T-helper 1 cell treated with Interleukin-12 subunit alpha and Interleukin-12 subunit beta and Interleukin-4 antibody, amounts not matched to agents 30 μg/mL and 1 μg/mL, for 36 hours (primary cell): ENCODE data around the gene DAGLB.

Source experiments
- H3K27ac Mint-ChIP-seq: one replicate; pipeline ENCODE4 v1.8.0; 2021; ENCODE audit warnings: mild to moderate bottlenecking, mixed read lengths
- H3K27me3 Mint-ChIP-seq: one replicate; pipeline ENCODE4 v1.8.0; 2021; ENCODE audit warnings: low read depth, mixed read lengths
- H3K36me3 Mint-ChIP-seq: one replicate; pipeline ENCODE4 v1.8.0; 2021; ENCODE audit warnings: low read depth, mixed read lengths
- H3K4me1 Mint-ChIP-seq: one replicate; pipeline ENCODE4 v1.8.0; 2021; ENCODE audit warnings: low read depth, mixed read lengths
- H3K4me3 Mint-ChIP-seq: one replicate; pipeline ENCODE4 v1.8.0; 2021; ENCODE audit warnings: mild to moderate bottlenecking, moderate library complexity, mixed read lengths
- H3K9me3 Mint-ChIP-seq: one replicate; pipeline ENCODE4 v1.8.0; 2021; ENCODE audit warnings: mixed read lengths

Gene DAGLB

GRCh38 chr7:6425948-6426347 lies 21.8 kb downstream of the DAGLB start:
- no peaks in the 10 kb centered on the region for H3K9me3 Mint-ChIP-seq
- no peak overlapping the region for H3K27ac Mint-ChIP-seq
- H3K27me3 Mint-ChIP-seq = no peaks in the 10 kb centered on the region
- H3K4me3 Mint-ChIP-seq = no peak overlapping the region
- H3K4me1 Mint-ChIP-seq = peaks cover 4% of the 10 kb centered on the region
- H3K36me3 Mint-ChIP-seq = peaks cover 22% of the 10 kb centered on the region

GRCh38 chr7:6423942-6424701 lies 23.6 kb downstream of the DAGLB start:
- Mint-ChIP-seq H3K36me3 (peaks cover 21% of the 10 kb centered on the region), H3K4me3 (no peak overlapping the region), H3K9me3 (no peaks in the 10 kb centered on the region), H3K27me3 (no peaks in the 10 kb centered on the region), H3K27ac (no peak overlapping the region), H3K4me1 (peaks cover 4% of the 10 kb centered on the region)

GRCh38 chr7:6422926-6423632 lies 24.7 kb downstream of the DAGLB start:
- H3K36me3 Mint-ChIP-seq = peaks cover 20% of the 10 kb centered on the region
- H3K4me3 Mint-ChIP-seq = no peak overlapping the region
- peaks cover 4% of the 10 kb centered on the region for H3K4me1 Mint-ChIP-seq
- H3K9me3 Mint-ChIP-seq = no peaks in the 10 kb centered on the region
- no peaks in the 10 kb centered on the region for H3K27me3 Mint-ChIP-seq
- H3K27ac Mint-ChIP-seq = peak overlapping the region; percentile 34

GRCh38 chr7:6422095-6422494 lies 25.7 kb downstream of the DAGLB start:
- peak overlapping the region; percentile 20 for H3K27ac Mint-ChIP-seq

GRCh38 chr7:6420680-6421079 lies 27.1 kb downstream of the DAGLB start:
- H3K27ac Mint-ChIP-seq = no peak overlapping the region
- H3K27me3 Mint-ChIP-seq = no peaks in the 10 kb centered on the region
- H3K9me3 Mint-ChIP-seq = no peaks in the 10 kb centered on the region
- peaks cover 4% of the 10 kb centered on the region for H3K4me1 Mint-ChIP-seq
- no peak overlapping the region for H3K4me3 Mint-ChIP-seq
- H3K36me3 Mint-ChIP-seq = peaks cover 23% of the 10 kb centered on the region

More at GRCh38 chr7:6422095-6422494, 25.7 kb downstream of the DAGLB start:
- H3K4me1 Mint-ChIP-seq = peaks cover 4% of the 10 kb centered on the region
- peaks cover 20% of the 10 kb centered on the region for H3K36me3 Mint-ChIP-seq
- H3K9me3 Mint-ChIP-seq = no peaks in the 10 kb centered on the region
- H3K27me3 Mint-ChIP-seq = no peaks in the 10 kb centered on the region
- H3K4me3 Mint-ChIP-seq = no peak overlapping the region

GRCh38 chr7:6419310-6419773 lies 28.4 kb downstream of the DAGLB start:
- H3K9me3 Mint-ChIP-seq = no peaks in the 10 kb centered on the region
- no peak overlapping the region for H3K4me3 Mint-ChIP-seq
- no peaks in the 10 kb centered on the region for H3K27me3 Mint-ChIP-seq
- no peak overlapping the region for H3K27ac Mint-ChIP-seq
- peaks cover 4% of the 10 kb centered on the region for H3K4me1 Mint-ChIP-seq
- H3K36me3 Mint-ChIP-seq = peaks cover 21% of the 10 kb centered on the region

GRCh38 chr7:6417408-6417807 lies 30.3 kb downstream of the DAGLB start:
- no peak overlapping the region for H3K27ac Mint-ChIP-seq
- no peaks in the 10 kb centered on the region for H3K9me3 Mint-ChIP-seq
- no peak overlapping the region for H3K4me3 Mint-ChIP-seq
- peaks cover 29% of the 10 kb centered on the region for H3K36me3 Mint-ChIP-seq
- no peaks in the 10 kb centered on the region for H3K27me3 Mint-ChIP-seq
- no peaks in the 10 kb centered on the region for H3K4me1 Mint-ChIP-seq

GRCh38 chr7:6416516-6417145 lies 31.1 kb downstream of the DAGLB start:
- Mint-ChIP-seq H3K36me3 (peaks cover 29% of the 10 kb centered on the region), H3K4me3 (no peak overlapping the region), H3K27me3 (no peaks in the 10 kb centered on the region), H3K4me1 (no peaks in the 10 kb centered on the region), H3K9me3 (no peaks in the 10 kb centered on the region), H3K27ac (no peak overlapping the region)

GRCh38 chr7:6413637-6414036 lies 34.1 kb downstream of the DAGLB start:
- no peaks in the 10 kb centered on the region for H3K27me3 Mint-ChIP-seq
- H3K4me3 Mint-ChIP-seq = no peak overlapping the region
- no peaks in the 10 kb centered on the region for H3K4me1 Mint-ChIP-seq
- H3K36me3 Mint-ChIP-seq = peaks cover 35% of the 10 kb centered on the region
- H3K27ac Mint-ChIP-seq = no peak overlapping the region
- no peaks in the 10 kb centered on the region for H3K9me3 Mint-ChIP-seq

- H3K36me3 Mint-ChIP-seq = peaks cover 44% of the 10 kb centered on the region
- no peaks in the 10 kb centered on the region for H3K4me1 Mint-ChIP-seq
- no peaks in the 10 kb centered on the region for H3K27me3 Mint-ChIP-seq
- no peaks in the 10 kb centered on the region for H3K9me3 Mint-ChIP-seq
- no peak overlapping the region for H3K27ac Mint-ChIP-seq
- H3K4me3 Mint-ChIP-seq = no peak overlapping the region
Observed at GRCh38 chr7:6409944-6410693, 37.6 kb downstream of the DAGLB start.

- no peaks in the 10 kb centered on the region for H3K9me3 Mint-ChIP-seq
- H3K4me1 Mint-ChIP-seq = no peaks in the 10 kb centered on the region
- H3K27ac Mint-ChIP-seq = no peak overlapping the region
- peaks cover 38% of the 10 kb centered on the region for H3K36me3 Mint-ChIP-seq
- no peaks in the 10 kb centered on the region for H3K27me3 Mint-ChIP-seq
- H3K4me3 Mint-ChIP-seq = no peak overlapping the region
Observed at GRCh38 chr7:6409091-6409490, 38.7 kb downstream of the DAGLB start.

- Mint-ChIP-seq H3K4me3 (no peak overlapping the region), H3K27me3 (no peaks in the 10 kb centered on the region), H3K27ac (no peak overlapping the region), H3K9me3 (no peaks in the 10 kb centered on the region), H3K4me1 (no peaks in the 10 kb centered on the region), H3K36me3 (peaks cover 41% of the 10 kb centered on the region)
Observed at GRCh38 chr7:6407434-6407833, 40.3 kb downstream of the DAGLB start.

GRCh38 chr7:6406121-6406520 lies 41.6 kb downstream of the DAGLB start:
- Mint-ChIP-seq H3K9me3 (no peaks in the 10 kb centered on the region), H3K4me3 (no peak overlapping the region), H3K27ac (no peak overlapping the region), H3K27me3 (no peaks in the 10 kb centered on the region), H3K4me1 (no peaks in the 10 kb centered on the region), H3K36me3 (peaks cover 47% of the 10 kb centered on the region)

GRCh38 chr7:6403907-6404306 lies 43.8 kb downstream of the DAGLB start:
- Mint-ChIP-seq H3K27me3 (no peaks in the 10 kb centered on the region), H3K27ac (no peak overlapping the region), H3K9me3 (no peaks in the 10 kb centered on the region), H3K36me3 (peaks cover 41% of the 10 kb centered on the region), H3K4me3 (no peak overlapping the region), H3K4me1 (peaks cover 4% of the 10 kb centered on the region)
